Esophagus squamous epithelium (tissue), 5 donors: ENCODE results near the gene FA2H. TPM values are rescaled to one million over a fixed set of nuclear protein-coding genes. Genes with fewer than 3 reads are reported as not detected.
"Not testable (repeated sequence)": the region's sequence is repeated elsewhere in the genome, so short reads cannot be mapped to it uniquely, and the experiment has no call there.

Experiments
- DNase-seq: peaks from one replicate; lab custom pipeline; 2025; lab: John Stamatoyannopoulos, UW
- H3K27ac ChIP-seq, 4 donors: fragments of 200-600 bp; sonication (generic); one replicate each; pipeline ENCODE4 v1.5.1; 2016 to 2019; ENCODE audit warnings: mild to moderate bottlenecking in 1 of 4
- H3K27me3 ChIP-seq, 4 donors: fragments of 200-600 bp; sonication (generic); 1 replicate in 3 of 4; 2 replicates in 1 of 4; pipeline versions ENCODE4 v1.5.1 to v1.6.0; 2017 to 2021; ENCODE audit warnings: antibody characterized with exemption in 1 of 4
- H3K36me3 ChIP-seq, 3 donors: fragments of 200-600 bp; sonication (generic); one replicate each; pipeline ENCODE4 v1.5.1; 2016 to 2019
- H3K4me1 ChIP-seq, 3 donors: fragments of 200-600 bp; sonication (generic); one replicate each; pipeline ENCODE4 v1.5.1; 2017 to 2019
- H3K4me3 ChIP-seq, 4 donors: fragments of 200-600 bp; sonication (generic); 1 replicate in 3 of 4; 2 replicates in 1 of 4; pipeline ENCODE4 v1.5.1; 2016 to 2019; ENCODE audit warnings: mild to moderate bottlenecking in 2 of 4, moderate library complexity in 1 of 4
- H3K9me3 ChIP-seq, 3 donors: fragments of 200-600 bp; sonication (generic); one replicate each; pipeline ENCODE4 v1.5.1; 2016 to 2019
- POLR2A ChIP-seq, 4 donors: fragments of 450-650 bp; IDR thresholded peaks; one replicate each; pipeline ENCODE4 v1.6.1; 2017; ENCODE audit warnings: antibody characterized with exemption in 4 of 4, mild to moderate bottlenecking in 4 of 4, moderate library complexity in 3 of 4
- WGBS, 2 donors: methylation state at CpG; one replicate each; pipeline ENCODE4 v1.1.5; 2018; 5-methylcytosine and 5-hydroxymethylcytosine counted together
- intact Hi-C: fragments of 100-400 bp; cut with DNase I; formaldehyde crosslinking; loops from one replicate; pipeline ENCODE4 v1.15.0; 2022
- total RNA-seq, 4 donors: library from RNA; depleted of rRNA; stranded (reverse); fragments of >200 nt; gene quantifications; one replicate each; pipeline ENCODE4 v1.1.0, GENCODE V29; 2016
- TF ChIP-seq, protein P1 (sequence below), 6 experiments: fragments of 450-650 bp in 4 of 6; fragments of 200-600 bp in 2 of 6; sonication (generic) in 2 of 6; IDR thresholded peaks; one replicate each; pipeline ENCODE4 v1.5.1; 2016 to 2019; ENCODE audit warnings: antibody characterized with exemption in 6 of 6, mild to moderate bottlenecking in 4 of 6, moderate library complexity in 4 of 6
- donor health status: DM: yes; HTN: yes; CAD: no.

The FA2H gene
- total RNA-seq, 4 donors from 2014 or later, result 2.9 to 4.0 (median 3.3) TPM

DNA sequence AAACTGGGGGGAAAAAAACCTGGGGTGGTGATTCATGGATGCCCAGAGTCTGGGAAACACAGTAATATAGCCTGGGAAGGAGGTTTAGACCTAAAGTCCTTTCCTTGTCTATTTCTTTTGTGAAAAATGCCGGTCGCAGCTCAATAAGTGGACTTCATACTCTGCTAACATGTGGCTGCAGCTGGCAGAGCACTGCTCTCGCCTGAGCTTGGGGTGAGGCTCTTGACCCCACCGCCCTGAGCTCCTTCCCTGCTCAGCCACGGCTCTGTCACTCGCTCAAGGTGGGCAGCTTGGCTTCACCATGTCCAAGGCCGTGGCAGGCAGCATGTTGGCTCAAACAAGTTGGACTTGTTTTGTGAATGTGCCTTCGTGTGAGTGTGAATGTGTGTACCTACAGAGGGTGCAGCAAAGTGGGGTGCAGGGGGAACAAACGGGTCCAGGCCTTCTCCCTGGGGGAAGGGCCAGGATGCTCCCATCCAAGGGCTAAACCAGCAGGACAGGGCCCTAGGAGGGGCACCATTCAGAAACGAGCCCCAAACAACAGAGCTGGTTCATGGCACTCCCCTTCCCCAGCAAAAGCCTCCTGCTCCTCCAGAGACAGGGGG is 4.9 kb downstream of the FA2H start:
- Histone ChIP-seq H3K27ac (no peak overlapping the region), H3K4me3 (no peak overlapping the region), H3K9me3 (no peaks in the 10 kb centered on the region), H3K36me3 (no peaks in the 10 kb centered on the region), H3K4me1 (peaks cover 6 to 20% (median 8%) of the 10 kb centered on the region in 3 donors), H3K27me3 (peaks cover 0 to 74% (median 2%) of the 10 kb centered on the region in 4 donors)
- TF ChIP-seq, protein P1, sequence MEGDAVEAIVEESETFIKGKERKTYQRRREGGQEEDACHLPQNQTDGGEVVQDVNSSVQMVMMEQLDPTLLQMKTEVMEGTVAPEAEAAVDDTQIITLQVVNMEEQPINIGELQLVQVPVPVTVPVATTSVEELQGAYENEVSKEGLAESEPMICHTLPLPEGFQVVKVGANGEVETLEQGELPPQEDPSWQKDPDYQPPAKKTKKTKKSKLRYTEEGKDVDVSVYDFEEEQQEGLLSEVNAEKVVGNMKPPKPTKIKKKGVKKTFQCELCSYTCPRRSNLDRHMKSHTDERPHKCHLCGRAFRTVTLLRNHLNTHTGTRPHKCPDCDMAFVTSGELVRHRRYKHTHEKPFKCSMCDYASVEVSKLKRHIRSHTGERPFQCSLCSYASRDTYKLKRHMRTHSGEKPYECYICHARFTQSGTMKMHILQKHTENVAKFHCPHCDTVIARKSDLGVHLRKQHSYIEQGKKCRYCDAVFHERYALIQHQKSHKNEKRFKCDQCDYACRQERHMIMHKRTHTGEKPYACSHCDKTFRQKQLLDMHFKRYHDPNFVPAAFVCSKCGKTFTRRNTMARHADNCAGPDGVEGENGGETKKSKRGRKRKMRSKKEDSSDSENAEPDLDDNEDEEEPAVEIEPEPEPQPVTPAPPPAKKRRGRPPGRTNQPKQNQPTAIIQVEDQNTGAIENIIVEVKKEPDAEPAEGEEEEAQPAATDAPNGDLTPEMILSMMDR (IDR thresholded peaks at IDR 0.05), result no peak
- TF ChIP-seq POLR2A (IDR thresholded peaks at IDR 0.05), result no peak
- 73 to 90% methylated on average over 2 to 4 of the region's 10 CpGs for WGBS, 2 donors
- intact Hi-C loops, result no loop called here
- no peak for DNase-seq

DNA sequence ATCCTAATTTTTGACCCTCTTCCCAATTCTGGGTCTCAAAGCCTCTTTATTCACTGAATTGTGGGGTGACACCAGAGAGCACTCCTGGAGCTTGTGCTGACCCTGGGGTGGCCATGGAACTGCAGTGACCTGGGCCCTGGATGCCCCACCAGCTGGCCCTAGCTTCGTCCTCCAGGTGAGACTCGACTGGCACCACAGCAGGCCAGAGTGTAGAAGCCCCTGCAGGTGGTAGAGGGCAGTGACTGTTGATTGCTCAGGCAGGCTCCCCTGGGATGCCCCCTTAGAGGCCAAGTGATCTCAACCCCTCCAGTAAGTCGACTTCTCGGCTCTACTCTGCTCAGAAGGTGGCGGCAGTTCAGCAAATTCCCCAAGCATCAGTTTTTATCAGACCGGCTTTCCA is 6.4 kb downstream of the FA2H start:
- Histone ChIP-seq H3K27ac (no peak overlapping the region), H3K4me1 (peaks cover 0 to 6% (median 0%) of the 10 kb centered on the region in 3 donors), H3K9me3 (no peaks in the 10 kb centered on the region), H3K27me3 (peaks cover 0 to 60% (median 0%) of the 10 kb centered on the region in 4 donors), H3K36me3 (no peaks in the 10 kb centered on the region), H3K4me3 (no peak overlapping the region)
- WGBS, 2 donors, result 65 to 80% methylated on average over 1 to 6 of the region's 6 CpGs
- no peak for DNase-seq
- intact Hi-C loops, result no loop called here
- no peak for TF ChIP-seq POLR2A (IDR thresholded peaks at IDR 0.05)
- TF ChIP-seq, protein P1 (IDR thresholded peaks at IDR 0.05), result no peak

DNA sequence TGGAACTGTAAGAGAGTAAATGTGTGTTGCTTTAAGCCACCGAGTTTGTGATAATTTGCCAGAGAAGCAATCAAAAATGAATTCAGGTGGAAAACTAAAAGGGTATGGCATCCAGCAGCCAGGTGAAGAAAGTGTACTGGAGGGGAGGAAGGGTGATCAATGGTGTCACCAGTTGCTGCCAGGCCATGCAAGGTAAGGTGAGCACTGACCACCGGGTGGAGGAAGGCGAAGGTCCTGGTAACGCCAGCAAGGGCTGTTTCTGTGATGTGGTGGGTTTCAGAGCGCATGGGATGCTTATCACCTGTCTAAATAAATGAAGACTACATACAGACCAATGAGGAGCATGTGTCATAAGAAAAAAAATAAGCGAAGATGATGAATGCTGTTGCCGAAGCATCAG is 6.9 kb downstream of the FA2H start:
- Histone ChIP-seq H3K4me1 (peaks cover 0 to 5% (median 0%) of the 10 kb centered on the region in 3 donors), H3K27ac (no peak overlapping the region), H3K27me3 (peaks cover 0 to 55% (median 0%) of the 10 kb centered on the region in 4 donors), H3K9me3 (no peaks in the 10 kb centered on the region), H3K36me3 (no peaks in the 10 kb centered on the region), H3K4me3 (no peak overlapping the region)
- DNase-seq, result no peak
- TF ChIP-seq, protein P1 (IDR thresholded peaks at IDR 0.05), result no peak
- TF ChIP-seq POLR2A (IDR thresholded peaks at IDR 0.05), result no peak
- intact Hi-C loops, result no loop called here
- WGBS, 2 donors, result 69 to 72% methylated on average over 7 of the region's 7 CpGs

DNA sequence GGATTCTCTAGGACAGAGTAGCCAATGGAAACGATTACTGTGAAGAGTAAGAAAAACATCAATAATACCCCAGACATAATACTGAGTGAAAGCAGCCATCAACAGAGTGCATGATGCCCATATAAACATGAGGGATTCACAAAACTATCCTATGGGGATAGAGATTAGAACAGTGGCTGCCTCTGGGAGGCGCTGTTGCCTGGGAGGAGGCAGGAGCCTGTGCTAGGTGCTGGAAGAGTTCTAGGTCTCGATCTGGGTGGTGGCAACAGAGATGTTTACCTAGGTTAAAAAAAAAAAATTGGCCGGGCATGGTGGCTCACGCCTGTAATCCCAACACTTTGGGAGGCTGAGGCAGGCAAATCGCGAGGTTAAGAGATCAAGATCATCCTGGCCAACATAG is 7.9 kb downstream of the FA2H start:
- no peak for DNase-seq
- WGBS, 2 donors, result 78 to 80% methylated on average over 7 of the region's 7 CpGs

DNA sequence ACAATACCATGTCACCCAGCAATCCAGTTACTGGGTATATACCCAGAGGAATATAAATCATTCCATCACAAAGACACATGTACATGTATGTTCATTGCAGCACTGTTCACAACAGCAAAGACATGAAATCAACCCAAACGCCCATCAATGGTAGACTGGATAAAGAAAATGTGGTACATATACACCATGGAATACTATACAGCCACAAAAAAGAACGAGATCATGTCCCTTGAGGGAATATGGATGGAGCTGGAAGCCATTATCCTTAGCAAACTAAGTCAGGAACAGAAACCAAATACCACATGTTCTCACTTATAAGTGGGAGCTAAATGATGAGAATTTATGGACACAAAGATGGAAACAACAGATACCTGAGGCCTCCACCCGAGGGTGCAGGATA is 10.4 kb downstream of the FA2H start:
- H3K36me3 ChIP-seq, H3K4me3 ChIP-seq, H3K4me1 ChIP-seq, H3K27ac ChIP-seq, H3K9me3 ChIP-seq, DNase-seq, intact Hi-C loops: not testable (repeated sequence)
- WGBS, 2 donors, result 62 to 66% methylated on average over 3 of the region's 3 CpGs
- peaks cover 0 to 35% (median 0%) of the 10 kb centered on the region in 4 donors for H3K27me3 ChIP-seq

More for the DNA sequence above, 7.9 kb downstream of the FA2H start:
- Histone ChIP-seq H3K27me3 (peaks cover 0 to 46% (median 0%) of the 10 kb centered on the region in 4 donors), H3K9me3 (no peaks in the 10 kb centered on the region), H3K4me3 (no peak overlapping the region), H3K4me1 (peaks cover 0 to 5% (median 0%) of the 10 kb centered on the region in 3 donors), H3K36me3 (no peaks in the 10 kb centered on the region), H3K27ac (no peak overlapping the region)
- TF ChIP-seq POLR2A (IDR thresholded peaks at IDR 0.05), result no peak
- TF ChIP-seq, protein P1 (IDR thresholded peaks at IDR 0.05), result no peak
- intact Hi-C loops, result no loop called here
